K562 (cell line): ENCODE measurements around the gene NT5C1A. TPM values are rescaled to one million over a fixed set of nuclear protein-coding genes. Genes with fewer than 3 reads are reported as not detected.

Source experiments
- ATF6 ChIP-seq: sonication (generic); formaldehyde crosslinking; IDR thresholded peaks from 2 replicates; pipeline ENCODE4 v1.4.0; 2020; ENCODE audit warnings: mild to moderate bottlenecking, missing genetic modification reagents
- ATF7 ChIP-seq: fragments of 450-650 bp; IDR thresholded peaks from 2 replicates; pipeline ENCODE4 v1.7.1; 2014; ENCODE audit warnings: mild to moderate bottlenecking, moderate library complexity
- BRD9 ChIP-seq: fragments of 450-650 bp; IDR thresholded peaks from 2 replicates; pipeline ENCODE4 v1.6.1; 2018; ENCODE audit warnings: low read depth; ENCODE audit not compliant: partially characterized antibody
- CAMTA2 ChIP-seq: fragments of 250-450 bp; sonication (Bioruptor Pico); conservative IDR thresholded peaks from 2 replicates; pipeline ENCODE4 v1.5.1; 2022
- CEBPB ChIP-seq: fragments of 450-650 bp; IDR thresholded peaks from 2 replicates; pipeline ENCODE4 v1.6.1; 2016; ENCODE audit warnings: missing genetic modification characterization, missing compliant biosample characterization
- FOSL1 ChIP-seq: fragments of 200-800 bp; sonication (Bioruptor generic); conservative IDR thresholded peaks from 2 replicates; pipeline ENCODE4 v1.6.1; 2016; ENCODE audit warnings: missing genetic modification characterization, missing compliant biosample characterization
- FOXJ3 ChIP-seq: sonication (generic); formaldehyde crosslinking; IDR thresholded peaks from 2 replicates; pipeline ENCODE4 v1.4.0; 2020; ENCODE audit warnings: mild to moderate bottlenecking, missing genetic modification reagents
- HMBOX1 ChIP-seq: sonication (generic); IDR thresholded peaks from 2 replicates; pipeline ENCODE4 v1.6.1; 2016
- KLF1 ChIP-seq: fragments of 450-650 bp; IDR thresholded peaks from 2 replicates; pipeline ENCODE4 v1.6.1; 2016; ENCODE audit warnings: missing genetic modification characterization, missing compliant biosample characterization
- MBD2 ChIP-seq: sonication (generic); IDR thresholded peaks from 2 replicates; pipeline ENCODE4 v1.6.1; 2016; ENCODE audit warnings: low read depth, borderline replicate concordance
- MEF2A ChIP-seq: IDR thresholded peaks from 2 replicates; pipeline ENCODE4 v1.6.1; 2011; ENCODE audit warnings: low read depth, mild to moderate bottlenecking, low read length, moderate library complexity; ENCODE audit not compliant: control insufficient read depth
- NCOA2 ChIP-seq, 2 experiments: fragments of 450-650 bp; IDR thresholded peaks; 2 replicates each; pipeline ENCODE4 v1.6.1; 2018; ENCODE audit warnings: mild to moderate bottlenecking in 2 of 2, moderate library complexity in 1 of 2; ENCODE audit not compliant: partially characterized antibody in 2 of 2
- NCOR1 ChIP-seq: fragments of 450-650 bp; IDR thresholded peaks from 2 replicates; pipeline ENCODE4 v1.6.1; 2016; ENCODE audit warnings: mild to moderate bottlenecking, moderate library complexity
- NEUROD1 ChIP-seq: fragments of 150-350 bp; IDR thresholded peaks from 2 replicates; pipeline ENCODE4 v1.6.1; 2014; ENCODE audit warnings: borderline replicate concordance, low read length, low read depth; ENCODE audit not compliant: partially characterized antibody
- NUFIP1 ChIP-seq: fragments of 450-650 bp; IDR thresholded peaks from 2 replicates; pipeline ENCODE4 v1.6.1; 2018; ENCODE audit not compliant: partially characterized antibody
- SAFB2 ChIP-seq: fragments of 200-400 bp; formaldehyde crosslinking; IDR thresholded peaks from 2 replicates; pipeline ENCODE4 v1.6.1; 2018; ENCODE audit warnings: borderline replicate concordance, low read length, low read depth, moderate library complexity; ENCODE audit not compliant: severe bottlenecking
- SMAD4 ChIP-seq: fragments of 250-450 bp; sonication (Bioruptor Pico); conservative IDR thresholded peaks from 2 replicates; pipeline ENCODE4 v1.8.0; 2021; ENCODE audit warnings: inconsistent platforms, mild to moderate bottlenecking, moderate library complexity
- SNRNP70 ChIP-seq: fragments of 200-400 bp; formaldehyde crosslinking; optimal IDR thresholded peaks from 2 replicates; pipeline ENCODE3; 2017; ENCODE audit warnings: low read depth, low read length
- TEAD1 ChIP-seq, 2 experiments: fragments of 450-650 bp in 1 of 2; sonication (generic) in 1 of 2; formaldehyde crosslinking; IDR thresholded peaks; 2 replicates each; pipeline versions ENCODE4 v1.4.0 to v1.8.0; 2020 to 2022; ENCODE audit warnings: mild to moderate bottlenecking in 2 of 2, missing genetic modification reagents in 1 of 2
- TEAD4 ChIP-seq, 2 experiments: sonication (generic) in 1 of 2; formaldehyde crosslinking in 1 of 2; IDR thresholded peaks; 2 replicates each; pipeline versions ENCODE4 v1.6.1 to v1.8.0; 2012 to 2022; ENCODE audit warnings: borderline replicate concordance in 1 of 2, inconsistent platforms in 1 of 2, low read length in 1 of 2, mild to moderate bottlenecking in 1 of 2, missing genetic modification reagents in 1 of 2
- TSC22D4 ChIP-seq: fragments of 450-650 bp; IDR thresholded peaks from 2 replicates; pipeline ENCODE4 v1.6.1; 2016; ENCODE audit warnings: missing genetic modification characterization, missing biosample characterization, control low read depth
- ZFX ChIP-seq: sonication (generic); formaldehyde crosslinking; IDR thresholded peaks from 2 replicates; pipeline ENCODE4 v1.8.0; 2022; ENCODE audit warnings: mild to moderate bottlenecking, missing genetic modification reagents, moderate library complexity
- ZNF280A ChIP-seq: fragments of 450-650 bp; IDR thresholded peaks from 2 replicates; pipeline ENCODE4 v1.6.1; 2018; ENCODE audit warnings: mild to moderate bottlenecking, low read depth; ENCODE audit not compliant: partially characterized antibody
- polyA plus RNA-seq, 8 experiments: library from polyadenylated mRNA; depleted of rRNA in 4 of 8; stranded (reverse) in 5 of 8; unstranded in 3 of 8; fragments of >200 nt; fragmentation: Nextera tagmentation in 2 of 8; fragmentation: Illumina TruSeq in 1 of 8; extraction: Ambion mirVana in 2 of 8; extraction: Trizol in 1 of 8; gene quantifications; 2 replicates each; pipeline versions ENCODE4 v1.2.1 to v1.2.3, GENCODE V29; 2011 to 2014; ENCODE audit warnings: inconsistent platforms in 1 of 8, missing spikeins in 1 of 8
- total RNA-seq, 7 experiments: library from RNA; depleted of rRNA in 6 of 7; stranded (reverse); fragments of >200 nt in 6 of 7; fragmentation: Illumina TruSeq in 2 of 7; extraction: Trizol in 2 of 7; gene quantifications; 2 replicates each; pipeline versions ENCODE4 v1.2.1 to v1.2.3, GENCODE V29; 2011 to 2021; ENCODE audit warnings: low replicate concordance in 1 of 7

NT5C1A gene
- total and polyA plus RNA-seq, 9 of the 15 experiments (the other 6 are each of a cell fraction or from before 2014, with no cell fraction given), result not detected

- TF ChIP-seq ATF6 (CRISPR knock-in tag), result no peak
- TF ChIP-seq ZNF280A, result no peak
- no peak for TF ChIP-seq NCOR1
- peak; percentile 71 for TF ChIP-seq CEBPB (tag)
- TF ChIP-seq NUFIP1, result no peak
- no peak for TF ChIP-seq CAMTA2
- no peak for TF ChIP-seq SMAD4
- no peak for TF ChIP-seq NEUROD1
- no peak for TF ChIP-seq MEF2A
- no peak for TF ChIP-seq SNRNP70
- TF ChIP-seq TSC22D4, result no peak
- TF ChIP-seq BRD9, result no peak
- 0 out of 2 replicates have a peak, but pooled peaks have one; percentile 33 for TF ChIP-seq FOSL1 (tag)
- no peak for TF ChIP-seq NCOA2 (IDR thresholded peaks at IDR 0.05; ENCODE audit: partially characterized antibody in 2 of 2)
- TF ChIP-seq ATF7, result no peak
- TF ChIP-seq TEAD1 (CRISPR knock-in tag; IDR thresholded peaks at IDR 0.05), result 0 out of 4 replicates have a peak, but pooled peaks of 1 of the 2 experiments have one; percentile 45
- no peak for TF ChIP-seq SAFB2
- TF ChIP-seq KLF1 (tag), result 0 out of 2 replicates have a peak, but pooled peaks have one; percentile 32
- TF ChIP-seq MBD2, result no peak
- TF ChIP-seq ZFX (CRISPR knock-in tag), result no peak
- no peak for TF ChIP-seq TEAD4 (IDR thresholded peaks at IDR 0.05; ENCODE audit: low read length)
- TF ChIP-seq TEAD4 (CRISPR knock-in tag; IDR thresholded peaks at IDR 0.05; ENCODE audit: borderline replicate concordance), result no peak
- no peak for TF ChIP-seq FOXJ3 (CRISPR knock-in tag)
- TF ChIP-seq HMBOX1, result no peak
Measured at GRCh38 chr1:39655578-39656268, 16.2 kb downstream of the NT5C1A start (continued).
